ELF-1 (cell line): ENCODE results near the gene FGF10.

ENCODE experiments used
- DNase-seq: peaks from one replicate; pipeline ENCODE4 v3.0.0-alpha.2; 2016; ENCODE audit warnings: low read depth, low spot score

FGF10 gene

DNA sequence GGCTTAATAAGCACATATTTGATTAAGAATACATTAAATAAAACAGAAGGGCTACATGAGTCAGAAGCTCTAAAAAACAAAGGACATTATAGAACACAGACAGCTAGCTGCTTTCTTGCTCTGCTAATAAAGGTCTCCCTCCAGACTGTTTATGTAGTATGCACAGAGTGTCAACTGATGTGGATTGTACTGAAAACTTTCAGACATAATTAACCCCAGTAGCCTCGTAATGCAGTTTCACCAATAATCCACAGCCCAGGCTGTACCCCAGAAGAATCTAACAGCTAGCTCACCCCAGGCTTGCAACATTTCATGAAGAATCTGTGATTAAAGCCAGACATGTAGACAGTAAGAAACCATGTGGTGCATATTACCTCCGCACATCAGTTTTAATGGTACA, 30.8 kb downstream of the FGF10 start:
- no peak for DNase-seq

DNA sequence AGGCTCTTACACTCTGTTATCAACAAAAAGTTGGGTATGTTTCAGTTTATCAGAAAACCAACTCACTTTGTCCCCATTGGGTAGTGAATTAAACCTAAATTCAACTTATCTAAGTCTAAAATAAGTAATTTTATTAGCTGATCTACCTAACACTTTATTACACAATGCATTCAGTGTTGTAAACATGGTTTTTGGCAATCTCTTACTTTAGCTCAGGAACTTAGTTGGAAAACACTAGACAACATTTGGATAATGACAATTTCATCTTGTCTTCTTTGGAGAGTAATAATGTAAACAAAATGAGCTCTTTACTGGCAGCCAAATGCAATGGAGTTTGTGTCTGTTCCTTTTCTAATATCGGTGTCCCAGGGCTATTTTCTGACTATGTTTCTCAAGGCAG, 33.0 kb downstream of the FGF10 start:
- DNase-seq: no peak

DNA sequence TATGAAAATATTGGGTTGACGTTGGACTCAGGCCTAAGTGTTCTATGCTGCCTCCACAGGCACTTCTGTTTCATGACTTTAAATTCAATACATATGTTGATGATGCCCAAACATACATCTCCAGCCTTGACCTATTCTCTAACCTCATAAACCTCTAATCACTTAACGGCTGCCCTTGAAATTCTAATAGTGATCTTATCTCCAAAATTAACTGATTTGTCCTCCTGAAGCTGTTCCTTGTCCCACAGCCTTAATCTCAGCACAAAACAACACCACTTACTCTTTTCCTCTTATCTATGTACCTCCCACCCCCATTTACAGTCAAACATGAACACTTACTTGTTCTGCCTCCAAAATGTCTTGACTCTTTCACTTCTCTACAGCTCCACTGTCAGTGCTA, 43.3 kb downstream of the FGF10 start:
- no peak for DNase-seq

DNA sequence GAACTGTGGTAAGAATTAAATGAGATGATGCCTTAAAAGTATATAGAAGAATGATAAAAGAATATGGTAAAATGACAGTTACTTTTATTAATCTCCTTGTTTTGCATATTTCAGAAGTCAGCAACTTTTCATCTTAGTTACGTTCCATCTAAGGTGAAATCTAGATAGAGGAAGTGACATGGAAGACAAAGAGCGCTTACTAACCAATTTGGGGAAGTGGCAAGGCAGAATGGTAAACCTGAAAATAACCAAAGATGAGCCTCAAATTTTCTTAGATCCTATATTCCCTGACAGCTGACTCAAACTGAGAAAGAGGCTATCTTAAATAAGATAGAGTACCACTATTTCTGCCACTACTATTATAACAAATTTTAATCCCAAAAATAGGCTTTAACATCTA, 52.5 kb downstream of the FGF10 start:
- no peak for DNase-seq

DNA sequence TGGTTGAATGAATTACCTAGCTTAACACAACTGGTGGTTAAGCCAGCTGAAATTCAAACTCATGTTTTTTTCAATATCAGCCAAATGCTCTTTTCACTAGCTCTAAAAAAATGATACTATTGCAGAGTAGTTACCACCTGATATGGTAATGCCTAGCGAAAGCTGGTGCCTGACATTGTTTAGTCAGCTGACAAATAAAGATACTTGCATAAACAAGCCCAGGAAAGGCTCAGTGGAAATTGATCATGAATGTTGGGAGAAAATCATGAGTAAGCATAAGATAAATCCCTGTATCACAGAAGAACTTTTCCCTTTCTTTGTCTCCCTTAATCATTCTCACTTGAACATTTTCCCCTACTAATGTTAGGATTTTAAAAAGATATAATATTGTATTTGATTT, 54.6 kb downstream of the FGF10 start:
- DNase-seq: no peak

DNA sequence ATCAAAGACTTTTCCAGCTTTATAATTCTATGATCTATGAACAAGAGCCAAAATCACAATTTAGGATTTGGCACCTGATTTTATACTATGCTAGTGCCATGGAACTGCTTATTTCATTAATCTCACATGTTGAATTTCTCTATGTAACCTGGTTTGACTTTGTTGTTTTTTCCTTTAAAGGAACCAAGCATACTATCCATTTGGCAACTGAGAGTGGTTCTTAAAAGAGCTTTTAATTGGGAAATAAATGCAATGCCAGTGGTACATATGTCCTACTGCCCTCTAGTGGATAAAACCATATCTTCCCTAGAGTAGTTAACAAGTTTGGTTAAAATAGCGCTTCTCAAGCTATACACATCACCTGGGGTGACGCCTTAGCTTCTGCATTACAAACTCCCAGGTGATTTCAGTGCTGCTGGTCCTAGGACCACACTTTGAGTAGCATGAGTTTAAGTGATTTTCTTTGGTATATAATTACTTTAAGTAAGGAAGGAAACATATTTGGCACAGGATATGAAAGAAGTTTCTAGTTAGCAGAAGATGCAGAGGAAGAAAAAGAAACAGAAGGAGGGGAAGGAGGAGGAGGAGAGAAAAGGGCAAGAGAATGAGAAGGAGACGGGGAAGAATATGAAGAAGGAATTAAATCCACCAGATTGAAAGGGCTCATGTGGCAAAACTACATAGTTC, 56.8 kb downstream of the FGF10 start:
- no peak for DNase-seq

DNA sequence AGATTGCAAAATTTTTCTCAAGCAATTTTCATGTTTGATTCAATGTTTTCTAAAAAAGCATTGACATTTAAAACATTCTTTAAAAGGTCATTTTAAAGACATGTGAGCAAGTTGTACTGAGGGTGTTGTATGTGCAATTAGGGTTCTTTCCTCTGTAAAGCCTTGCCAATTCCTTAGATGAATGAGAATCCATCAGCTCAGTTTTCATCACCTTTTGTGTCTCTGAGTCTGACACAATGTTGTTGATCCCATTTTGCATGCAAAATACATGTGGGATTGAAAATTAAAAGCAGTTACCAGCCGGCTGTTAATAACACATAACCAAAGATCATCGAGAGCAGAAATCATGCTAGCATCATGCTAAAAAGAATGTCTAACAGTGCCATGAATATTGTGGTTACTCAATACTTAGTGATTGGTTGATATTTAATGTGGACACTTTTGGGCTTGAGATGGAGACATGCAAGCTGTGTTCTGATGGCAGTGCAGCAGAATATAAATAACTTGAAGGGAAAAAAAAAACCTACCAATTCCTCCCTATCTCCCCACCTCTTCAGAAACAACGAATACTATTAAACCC, 57.7 kb downstream of the FGF10 start:
- DNase-seq: no peak

DNA sequence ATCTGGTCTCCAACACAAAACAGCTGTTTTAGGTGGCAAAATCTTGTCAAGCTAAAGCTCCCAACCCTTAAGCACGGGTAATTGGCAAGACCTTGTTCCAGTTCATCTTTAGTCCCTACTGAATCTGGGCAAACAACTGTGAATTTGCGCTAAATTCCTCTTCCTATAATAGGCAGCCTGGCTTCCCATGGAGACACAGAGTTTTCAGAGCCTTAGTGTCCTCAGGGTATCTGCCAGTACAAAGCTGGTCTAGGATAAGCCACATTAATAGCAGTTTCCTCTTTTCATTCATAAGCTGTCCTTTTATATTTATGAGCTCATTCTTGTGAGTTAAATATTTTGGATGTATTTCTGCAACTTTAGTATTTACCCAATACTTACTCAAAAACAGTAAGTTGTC, 59.5 kb downstream of the FGF10 start:
- DNase-seq: no peak

DNA sequence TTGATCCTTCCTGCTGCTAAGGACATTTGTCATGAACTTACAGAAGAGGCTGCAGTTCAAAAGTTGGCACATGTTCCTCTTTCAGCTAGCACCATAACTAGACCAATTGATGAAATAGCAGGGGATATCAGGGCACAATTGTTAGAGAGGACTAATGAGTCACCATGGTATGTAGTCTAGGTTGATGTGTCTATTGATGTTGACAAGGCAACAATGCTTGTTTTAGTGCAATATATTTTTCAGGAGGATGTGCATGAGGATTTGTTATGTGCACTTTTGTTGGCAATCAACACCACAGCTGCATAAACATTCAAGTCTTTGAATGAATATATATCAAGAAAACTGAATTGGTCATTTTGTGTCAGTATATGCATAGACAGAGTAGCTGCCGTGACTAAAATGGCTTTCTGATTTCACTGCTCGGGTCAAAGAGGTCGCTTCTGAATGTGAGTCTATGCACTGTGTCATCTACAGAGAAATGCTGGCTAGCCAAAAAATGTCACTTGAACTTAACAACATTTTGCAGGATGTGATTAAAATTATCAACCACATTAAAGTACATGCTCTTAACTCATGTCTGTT, 68.0 kb downstream of the FGF10 start:
- DNase-seq: no peak

DNA sequence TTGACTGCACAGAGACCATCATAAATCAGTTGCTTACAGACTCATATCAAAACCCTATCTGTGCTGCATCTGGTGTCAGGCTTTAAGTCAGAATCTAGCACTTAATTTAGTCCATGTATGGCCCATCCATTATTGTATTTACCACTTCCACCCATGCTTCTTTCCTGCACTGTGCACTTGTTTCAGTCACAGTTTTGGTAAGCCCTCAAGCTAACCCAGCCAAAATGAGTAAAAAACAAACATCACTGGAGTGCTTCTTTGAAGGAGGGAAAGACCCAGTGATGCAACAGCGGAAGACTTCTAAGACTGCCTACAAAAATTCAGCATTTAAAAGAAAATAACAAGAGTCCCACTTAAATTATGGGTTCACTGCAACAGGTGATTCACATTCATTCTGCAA, 69.0 kb downstream of the FGF10 start:
- DNase-seq: no peak

DNA sequence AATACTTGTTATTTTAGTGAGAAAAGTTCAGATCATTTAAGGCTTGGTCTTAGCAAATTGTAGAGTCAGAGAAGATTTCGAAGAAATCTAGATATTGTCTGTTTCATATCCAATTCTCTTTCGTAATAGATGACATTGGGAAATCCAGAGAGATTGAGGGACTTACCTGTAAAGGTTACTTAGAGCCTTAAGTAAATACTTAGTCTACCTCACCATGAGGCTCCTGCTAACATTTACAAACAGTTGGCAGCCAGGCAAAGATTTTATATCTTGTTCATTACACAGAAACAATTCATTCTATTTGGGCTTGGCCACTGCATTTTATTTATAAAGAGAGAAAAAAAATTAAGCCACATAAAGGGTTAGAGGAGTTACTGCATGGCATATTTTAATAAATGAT, 70.3 kb downstream of the FGF10 start:
- DNase-seq: no peak

DNA sequence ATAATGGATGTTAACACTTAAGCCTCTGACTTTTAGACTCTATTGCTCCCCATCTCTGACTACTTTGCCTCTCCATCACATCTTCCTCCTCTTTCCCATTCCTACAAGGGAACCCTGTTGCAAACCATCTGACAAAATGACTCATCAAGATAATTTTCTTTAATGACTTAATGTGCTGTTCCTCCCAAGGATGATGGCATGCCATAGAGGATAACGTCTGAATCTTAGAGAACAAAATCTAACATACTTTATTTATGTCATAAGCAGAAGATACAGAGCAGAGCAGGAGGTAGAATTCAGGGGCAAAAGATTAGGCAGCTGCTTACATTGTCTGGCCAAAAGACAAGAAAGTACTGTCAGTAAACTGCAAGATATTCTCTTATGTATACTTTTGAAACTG, 76.8 kb downstream of the FGF10 start:
- DNase-seq: no peak

DNA sequence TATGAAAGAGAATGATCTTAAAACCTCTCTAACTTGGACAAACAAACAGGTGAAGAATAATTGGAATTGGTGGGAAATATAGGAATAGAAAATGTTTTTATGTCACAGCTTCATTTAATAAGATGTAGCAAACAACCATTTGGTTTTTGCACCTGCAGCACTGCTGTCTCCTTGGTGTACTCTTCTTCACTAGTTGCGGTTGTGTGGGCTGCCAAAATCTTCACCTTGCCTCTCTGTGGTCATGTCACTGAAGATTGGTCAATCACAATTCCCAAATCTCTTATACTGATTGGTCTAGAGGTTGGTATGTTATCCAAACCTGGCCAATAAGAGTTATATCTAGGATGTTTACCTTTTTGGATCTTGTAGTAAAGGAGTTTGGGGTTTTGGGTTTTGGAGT, 88.7 kb downstream of the FGF10 start:
- DNase-seq: no peak

DNA sequence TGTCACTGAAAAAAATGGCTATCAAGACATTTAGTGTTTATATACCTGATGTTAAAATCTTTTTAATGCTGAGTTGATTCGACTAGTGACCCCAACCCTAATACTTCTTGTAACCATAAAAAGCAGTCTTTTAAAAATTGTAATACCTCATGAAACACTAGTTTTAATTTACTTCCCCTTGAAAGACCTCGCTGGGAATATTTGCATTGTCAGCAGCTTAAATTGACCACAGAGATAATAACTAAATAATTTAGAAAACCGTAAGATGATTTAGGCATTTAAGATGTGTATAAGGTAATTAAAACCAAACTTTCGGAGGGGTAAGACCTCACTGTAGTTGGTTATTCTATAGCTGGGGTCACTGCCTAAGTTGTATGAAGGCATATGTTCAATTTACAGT, 89.8 kb downstream of the FGF10 start:
- no peak for DNase-seq

DNA sequence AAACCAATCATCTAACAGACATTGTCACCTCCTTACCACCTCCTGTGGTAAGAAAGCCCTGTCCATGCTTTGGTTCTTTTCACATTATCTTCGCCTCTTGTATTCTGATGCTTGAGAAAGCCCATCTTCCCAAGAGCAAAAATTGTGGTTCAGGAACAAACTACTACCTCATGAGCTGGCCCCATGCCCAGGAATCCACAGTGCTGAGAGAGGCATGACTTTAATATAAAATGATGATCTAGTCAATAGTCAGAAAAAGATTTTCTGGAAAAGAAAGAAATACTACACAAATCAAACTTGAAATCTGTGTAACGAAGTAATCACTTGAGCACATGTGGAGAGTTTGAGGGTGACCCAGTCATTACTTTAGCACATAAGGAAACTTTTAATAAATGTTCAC, 94.7 kb downstream of the FGF10 start:
- no peak for DNase-seq

DNA sequence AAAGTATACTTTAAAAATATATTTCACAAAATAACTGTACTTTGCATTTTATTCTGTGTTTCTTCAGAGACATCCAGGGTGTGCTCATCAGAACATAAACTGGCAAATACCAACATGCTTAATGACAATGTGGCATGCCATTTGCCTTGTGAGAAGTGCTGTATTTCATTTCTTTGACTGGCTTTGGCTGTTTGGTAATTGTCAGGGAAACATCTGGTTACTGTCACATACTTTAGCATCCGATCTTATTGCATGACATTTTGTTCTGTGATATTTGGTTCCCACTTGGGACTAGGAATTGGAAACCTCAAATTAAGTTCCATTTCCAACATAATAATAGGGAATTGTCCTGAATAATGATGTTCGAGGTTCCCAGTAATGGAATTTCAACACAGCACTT, 96.5 kb downstream of the FGF10 start:
- no peak for DNase-seq

DNA sequence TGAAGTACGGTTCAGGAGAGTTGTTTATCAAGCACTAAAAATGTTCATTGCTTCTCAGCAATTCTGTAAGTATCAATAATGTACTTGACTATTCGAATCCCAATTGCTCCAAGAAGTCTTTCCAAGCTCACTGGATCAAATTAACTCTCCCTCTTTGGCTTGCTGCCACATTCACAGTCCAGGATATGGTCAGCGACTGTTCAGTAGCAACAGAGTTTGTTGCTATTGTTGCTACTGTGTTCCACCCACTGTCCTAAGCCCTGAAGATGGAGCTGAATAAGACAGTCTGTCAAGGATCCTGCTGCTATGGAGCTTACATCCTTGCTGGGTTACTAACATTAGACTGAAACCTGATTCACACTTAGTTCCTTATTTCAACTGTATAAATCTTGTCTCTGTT, 110.8 kb downstream of the FGF10 start:
- no peak for DNase-seq

DNA sequence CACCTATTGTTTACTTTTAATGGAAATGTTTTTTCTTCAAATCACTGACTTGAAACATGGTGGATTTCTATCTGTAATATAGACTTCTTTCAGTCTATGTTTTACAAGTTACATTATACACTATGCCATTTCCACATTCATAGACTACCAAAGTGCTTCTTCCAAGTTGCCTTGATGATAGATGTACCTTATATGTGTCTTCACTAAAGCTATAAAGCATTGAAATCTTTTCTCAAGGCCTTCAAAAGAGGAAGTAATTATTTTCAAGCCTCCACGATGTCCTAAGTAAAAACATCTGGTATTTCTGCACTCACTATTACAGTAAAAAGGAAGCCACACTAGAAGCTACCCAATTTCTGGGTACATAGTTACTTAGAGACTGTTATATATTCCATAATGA, 113.3 kb downstream of the FGF10 start:
- DNase-seq: no peak

DNA sequence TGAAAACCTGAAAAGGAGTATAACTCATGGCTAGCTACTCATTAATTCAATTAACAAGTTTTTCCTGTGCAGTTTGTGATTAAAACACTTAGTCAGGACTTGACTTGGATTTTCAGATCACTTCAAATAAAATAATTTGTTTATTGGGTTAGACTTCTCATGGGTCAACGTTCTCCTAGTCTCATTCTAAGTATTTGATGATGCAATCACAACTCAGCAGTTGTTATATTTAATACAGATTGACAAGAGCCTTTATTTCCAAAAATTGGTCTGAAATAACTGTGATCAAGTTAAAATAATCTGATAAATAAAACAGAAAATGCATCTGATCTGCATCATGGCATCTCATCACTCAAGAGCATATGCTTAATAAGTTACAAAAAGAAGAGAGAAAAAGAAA, 113.9 kb downstream of the FGF10 start:
- no peak for DNase-seq

DNA sequence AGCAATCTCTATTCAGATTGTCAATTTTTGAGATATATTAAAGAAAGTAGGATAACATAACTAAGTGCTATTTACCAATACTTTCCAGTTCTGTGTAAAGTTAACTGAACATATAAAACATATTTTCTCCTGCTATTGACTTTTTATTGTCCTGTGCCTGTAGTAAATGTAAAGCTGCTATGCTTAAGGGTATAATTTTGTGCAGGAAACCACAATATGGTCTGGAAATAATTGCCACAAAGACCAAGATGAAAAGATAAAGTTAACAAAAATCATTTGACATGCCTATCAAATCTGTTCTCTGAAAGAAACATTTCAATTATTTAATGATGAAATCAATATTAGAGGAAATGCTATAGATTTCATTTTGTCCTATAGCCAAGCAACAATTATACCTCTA, 121.3 kb downstream of the FGF10 start:
- DNase-seq: no peak

DNA sequence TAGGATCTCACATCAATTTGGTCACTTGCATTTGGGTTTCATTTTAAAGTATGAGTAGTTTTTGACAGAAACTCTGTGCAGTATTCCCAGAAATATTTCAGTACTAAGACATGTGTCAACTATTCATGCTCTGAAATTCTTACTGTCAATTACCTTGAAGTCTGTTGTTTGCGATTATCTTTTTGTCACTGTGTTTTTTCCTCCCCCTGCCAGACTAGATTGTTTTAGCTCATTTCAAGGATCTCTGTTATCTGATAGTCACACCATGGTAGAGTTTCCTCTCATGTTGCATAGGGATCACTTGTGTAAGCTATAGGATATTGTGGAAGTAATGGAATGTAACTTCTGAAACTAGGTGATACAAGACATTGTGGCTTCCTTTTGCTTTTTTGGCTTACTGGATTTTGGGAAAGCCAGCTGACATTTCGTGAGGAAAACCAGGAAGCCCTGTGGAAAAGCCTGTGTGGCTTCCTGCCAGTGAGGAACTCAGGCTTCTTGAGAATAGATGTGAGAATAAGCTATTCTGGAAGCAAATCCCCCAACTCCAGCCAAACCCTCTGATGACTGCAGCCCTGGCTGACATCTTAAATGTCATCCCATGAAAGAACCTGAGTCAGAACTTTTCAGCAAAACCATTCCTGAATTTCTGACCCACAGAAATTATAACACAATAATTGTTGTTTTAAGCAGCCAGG, 122.2 kb downstream of the FGF10 start:
- DNase-seq: no peak

DNA sequence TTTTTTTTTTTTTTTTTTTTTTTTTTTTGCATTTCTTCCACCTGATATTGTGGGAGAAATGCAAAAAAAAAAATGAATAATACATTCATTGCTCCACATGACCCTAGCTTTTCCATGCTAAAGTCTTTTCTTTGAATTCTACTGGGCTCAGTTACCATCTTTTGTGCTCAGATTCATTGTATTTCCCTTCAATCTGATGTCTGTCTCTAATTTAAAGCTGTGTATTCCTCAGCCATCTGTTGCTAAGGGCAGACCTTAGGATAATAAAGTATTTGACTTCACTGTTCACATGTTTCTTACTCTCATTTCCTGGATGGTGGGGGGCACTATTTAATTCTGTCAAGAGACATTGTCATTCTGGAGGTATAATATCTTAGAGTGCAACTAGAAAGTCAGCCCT, 123.5 kb downstream of the FGF10 start:
- no peak for DNase-seq

DNA sequence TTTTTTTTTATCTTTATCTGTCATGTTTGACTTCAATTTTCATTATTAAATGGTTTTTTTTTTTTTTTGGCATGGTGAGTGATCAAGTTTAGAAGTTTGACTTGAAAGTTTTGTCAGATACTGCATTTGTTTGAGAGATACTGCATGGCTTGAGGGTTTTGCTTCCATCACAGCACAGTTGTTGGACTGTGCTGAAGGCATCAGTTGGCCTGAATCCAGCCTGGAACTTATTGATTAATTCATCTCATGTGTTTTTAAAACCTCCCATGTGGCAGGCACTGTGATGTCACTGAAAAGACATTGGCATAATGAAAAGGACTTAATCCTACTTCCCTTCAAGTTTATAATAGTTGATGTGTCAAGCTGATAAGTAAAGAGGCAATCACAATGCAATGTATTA, 128.4 kb downstream of the FGF10 start:
- no peak for DNase-seq
